Sciatic nerve (tissue), 2 donors: ENCODE results near the gene IGFLR1. TPM values are rescaled to one million over a fixed set of nuclear protein-coding genes. Genes with fewer than 3 reads are reported as not detected.
"Not testable (repeated sequence)": the region's sequence is repeated elsewhere in the genome, so short reads cannot be mapped to it uniquely, and the experiment has no call there.

Experiments used
- ATAC-seq: fragments of 200-7000 bp; cut with Tn5 transposase; one replicate; pipeline ENCODE4 v1.9.1; 2020; ENCODE audit warnings: mild to moderate bottlenecking, moderate library complexity
- DNase-seq: peaks from one replicate; pipeline ENCODE4 v3.0.0-alpha.2; 2020; ENCODE audit warnings: low spot score
- intact Hi-C: fragments of 100-400 bp; cut with DNase I; formaldehyde crosslinking; loops from one replicate; pipeline ENCODE4 v1.14.2; 2022
- total RNA-seq: library from RNA; stranded (reverse); fragmentation: NEBNext Ultra II Directional; extraction: Animal tissue kit (Norgen Biotek cat#: 25700); gene quantifications from one replicate; pipeline ENCODE4 v1.2.1, GENCODE V29; 2021
- donor health status: DM: no; HTN: no; CAD: no.
- donor health status: DM: no; HTN: no; CAD: no.

Gene IGFLR1
- total RNA-seq, 1 donor from 2014 or later = 10.8 TPM

DNA sequence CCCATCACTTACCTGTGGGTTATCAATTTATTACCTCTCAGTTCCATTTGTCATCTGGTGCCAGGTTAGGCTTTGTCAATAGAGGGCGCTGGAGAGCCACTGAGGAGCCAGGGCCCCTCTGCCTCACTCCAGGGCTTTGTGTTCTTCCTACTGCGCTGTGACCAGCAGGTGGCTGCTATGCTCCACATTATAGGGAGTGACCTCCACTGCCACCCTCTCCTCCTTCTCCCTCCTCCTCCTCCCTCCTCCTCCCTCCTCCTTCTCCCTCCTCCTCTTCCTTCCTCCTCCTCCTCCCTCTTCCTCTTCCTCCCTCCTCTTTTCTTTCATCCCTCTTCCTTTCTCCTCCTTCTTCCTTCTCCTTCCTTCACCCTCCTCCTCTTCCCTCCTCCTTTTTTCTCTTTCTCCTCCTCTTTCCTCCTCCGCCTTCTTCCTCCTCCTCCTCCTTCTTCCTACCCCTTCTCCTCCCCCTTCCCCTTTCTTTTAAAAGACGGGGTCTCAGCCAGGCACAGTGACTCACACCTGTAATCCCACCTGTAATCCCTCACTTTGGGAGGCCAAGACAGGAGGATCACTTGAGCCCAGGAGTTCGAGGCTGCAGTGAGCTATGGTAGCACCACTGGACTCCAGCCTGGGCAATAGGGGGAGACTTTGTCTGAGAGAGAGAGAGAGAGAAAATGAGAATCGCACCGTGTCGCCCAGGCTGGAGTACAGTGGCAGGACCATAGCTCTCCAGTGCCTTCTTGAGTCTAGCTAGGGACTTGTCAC lies 48.2 kb downstream of the IGFLR1 start:
- intact Hi-C loops = no loop called here
- peak; percentile 99 for ATAC-seq
- DNase-seq = peak; percentile 88

DNA sequence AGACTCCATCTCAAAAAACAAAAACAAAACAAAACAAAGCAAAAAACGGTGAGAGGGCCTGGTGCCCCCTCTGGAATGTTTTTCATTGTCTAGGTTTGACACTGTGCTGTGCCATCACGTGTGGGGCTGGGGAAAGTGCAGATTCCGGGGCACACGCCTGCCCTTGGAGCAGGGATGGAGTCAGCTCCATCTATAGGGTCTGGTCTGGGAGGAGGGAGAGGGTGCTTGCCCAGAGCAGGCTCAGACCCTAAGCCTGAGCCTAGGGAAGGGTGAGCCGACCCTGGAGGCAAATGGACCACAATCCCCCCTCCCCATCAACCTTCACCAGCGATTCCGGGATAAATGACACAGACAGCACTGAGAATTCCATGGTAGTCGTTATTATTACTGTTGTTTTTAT lies 48.8 kb downstream of the IGFLR1 start:
- intact Hi-C loops = no loop called here
- ATAC-seq = peak; percentile 40

DNA sequence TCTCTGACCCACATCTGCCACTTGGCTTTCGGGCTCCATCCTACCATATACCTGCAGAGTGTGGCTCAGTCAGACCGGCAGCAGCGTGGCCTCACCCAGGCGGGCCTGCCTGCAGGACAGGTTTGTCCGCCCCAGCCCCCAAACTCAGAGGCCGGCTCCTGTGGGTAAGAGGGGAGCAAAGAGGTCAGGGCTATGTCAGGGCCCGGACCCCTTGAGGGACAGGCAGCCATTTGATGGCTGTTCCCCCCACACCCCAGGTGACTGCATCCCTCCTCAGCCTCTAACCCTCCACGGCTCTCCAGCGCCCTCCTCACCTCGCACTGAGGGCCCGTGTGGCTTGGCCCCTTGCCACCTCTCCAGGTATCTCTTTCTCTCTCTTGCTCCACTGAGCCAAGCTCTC lies 50.2 kb downstream of the IGFLR1 start:
- DNase-seq (no peak), ATAC-seq (no peak)
- intact Hi-C loops = no loop called here

More for the DNA sequence above, 48.8 kb downstream of the IGFLR1 start:
- no peak for DNase-seq

DNA sequence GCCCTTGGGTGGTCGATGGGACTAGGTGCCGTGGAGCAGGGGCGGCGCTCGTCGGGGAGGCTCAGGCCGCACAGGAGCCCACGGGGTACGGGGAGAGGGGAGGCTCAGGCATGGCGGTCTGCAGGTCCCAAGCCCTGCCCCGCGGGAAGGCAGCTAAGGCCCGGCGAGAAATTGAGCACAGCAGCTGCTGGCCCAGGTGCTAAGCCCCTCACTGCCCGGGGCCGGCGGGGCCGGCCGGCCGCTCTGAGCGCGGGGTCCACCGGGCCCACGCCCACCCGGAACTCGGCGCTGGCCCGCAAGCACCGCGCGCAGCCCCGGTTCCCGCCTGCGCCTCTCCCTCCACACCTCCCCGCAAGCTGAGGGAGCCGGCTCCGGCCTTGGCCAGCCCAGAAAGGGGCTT lies 51.1 kb downstream of the IGFLR1 start:
- ATAC-seq, intact Hi-C loops, DNase-seq: not testable (repeated sequence)

DNA sequence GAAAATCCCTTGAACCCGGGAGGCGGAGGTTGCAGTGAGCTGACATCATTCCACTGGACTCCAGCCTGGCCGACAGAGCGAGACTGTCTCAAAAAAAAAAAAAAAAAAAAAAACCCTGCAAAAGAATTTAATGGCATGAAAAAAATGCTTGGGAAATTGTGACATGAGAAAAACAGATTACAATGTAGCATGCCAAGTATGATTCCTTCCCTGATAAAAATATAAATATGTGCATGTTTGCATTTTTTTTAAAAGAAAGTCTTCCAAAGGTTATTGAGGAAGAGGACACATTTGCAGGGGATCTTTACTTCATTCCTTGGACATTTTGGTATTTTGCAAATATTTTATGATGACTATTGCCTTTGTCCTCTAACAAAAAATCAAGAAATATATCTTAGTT lies 52.4 kb downstream of the IGFLR1 start:
- intact Hi-C loops = no loop called here
- ATAC-seq (no peak), DNase-seq (no peak)

Other genes starting within 250 kb of the IGFLR1 start
- 26.5 TPM for gene DMKN, start 228.8 kb downstream of the IGFLR1 start, total RNA-seq
- not detected for gene SBSN, start 214.1 kb downstream of the IGFLR1 start, total RNA-seq
- gene GAPDHS, start 209.0 kb downstream of the IGFLR1 start, total RNA-seq = not detected
- gene TMEM147, start 196.8 kb downstream of the IGFLR1 start, total RNA-seq = 53.9 TPM
- not detected for gene ATP4A, start 178.8 kb downstream of the IGFLR1 start, total RNA-seq
- not detected for gene PMIS2, start 156.3 kb downstream of the IGFLR1 start, total RNA-seq
- gene HAUS5, start 129.7 kb downstream of the IGFLR1 start, total RNA-seq = 13.5 TPM
- gene RBM42, start 113.4 kb downstream of the IGFLR1 start, total RNA-seq = 56.7 TPM
- 1.2 TPM for gene ETV2, start 100.7 kb downstream of the IGFLR1 start, total RNA-seq
- 211 TPM for gene COX6B1, start 94.1 kb downstream of the IGFLR1 start, total RNA-seq
- not detected for gene UPK1A, start 75.9 kb downstream of the IGFLR1 start, total RNA-seq
- gene ZBTB32, start 37.9 kb downstream of the IGFLR1 start, total RNA-seq = 0.18 TPM
- gene KMT2B, start 24.4 kb downstream of the IGFLR1 start, total RNA-seq = 41.1 TPM
- gene U2AF1L4, start 3.0 kb upstream of the IGFLR1 start, total RNA-seq = 22.9 TPM
- 45.6 TPM for gene PSENEN, start 3.2 kb upstream of the IGFLR1 start, total RNA-seq
- gene LIN37, start 6.1 kb upstream of the IGFLR1 start, total RNA-seq = 12.3 TPM
- 79.7 TPM for gene HSPB6, start 14.6 kb upstream of the IGFLR1 start, total RNA-seq
- gene PROSER3, start 15.7 kb upstream of the IGFLR1 start, total RNA-seq = 29.4 TPM
- gene ARHGAP33, start 33.1 kb upstream of the IGFLR1 start, total RNA-seq = 26.8 TPM
- gene PRODH2, start 70.4 kb upstream of the IGFLR1 start, total RNA-seq = not detected
- not detected for gene NPHS1, start 110.1 kb upstream of the IGFLR1 start, total RNA-seq
- gene KIRREL2, start 114.5 kb upstream of the IGFLR1 start, total RNA-seq = 0.13 TPM
- 14.1 TPM for gene APLP1, start 126.1 kb upstream of the IGFLR1 start, total RNA-seq
- gene NFKBID, start 158.1 kb upstream of the IGFLR1 start, total RNA-seq = 39.3 TPM
- 14.3 TPM for gene HCST, start 160.1 kb upstream of the IGFLR1 start, total RNA-seq
- gene TYROBP, start 165.8 kb upstream of the IGFLR1 start, total RNA-seq = 104 TPM
- gene LRFN3, start 193.9 kb upstream of the IGFLR1 start, total RNA-seq = 13.1 TPM